HEK293 (cell line): ENCODE data around the gene MST1R.

ENCODE experiments used
- CTCF ChIA-PET: fragments of 350-600 bp; formaldehyde crosslinking; extraction: SDS; loops from one replicate; lab custom pipeline; 2021; ENCODE audit warnings: antibody characterized with exemption; lab: Yijun Ruan, JAX
- POLR2A ChIA-PET: fragments of 300-600 bp; formaldehyde crosslinking; extraction: SDS; loops from one replicate; lab custom pipeline; 2020; ENCODE audit warnings: antibody characterized with exemption, inconsistent platforms; lab: Yijun Ruan, JAX
- H3K27ac ChIP-seq: fragments of 200-500 bp; sonication (Bioruptor generic); 2 replicates; pipeline ENCODE4 v1.5.1; 2014; ENCODE audit warnings: low read depth, low read length, control low read depth, inconsistent platforms; ENCODE audit errors: extremely low read depth
- H3K36me3 ChIP-seq, 2 experiments: fragments of 200-500 bp in 1 of 2; sonication (Bioruptor generic) in 1 of 2; 1 replicate in 1 of 2; 2 replicates in 1 of 2; pipeline ENCODE4 v1.5.1; 2014 to 2017; ENCODE audit warnings: inconsistent platforms in 2 of 2, low read length in 2 of 2; ENCODE audit not compliant: control insufficient read depth in 2 of 2, insufficient read depth in 1 of 2
- H3K4me1 ChIP-seq: fragments of 200-500 bp; sonication (Bioruptor generic); 2 replicates; pipeline ENCODE4 v1.5.1; 2014; ENCODE audit warnings: mild to moderate bottlenecking, low read length, inconsistent platforms; ENCODE audit not compliant: control insufficient read depth, insufficient read depth
- H3K4me3 ChIP-seq: 2 replicates; pipeline ENCODE4 v1.5.1; 2011; ENCODE audit warnings: low read depth, mild to moderate bottlenecking, control low read depth, low read length, moderate library complexity
- H3K9me3 ChIP-seq: fragments of 200-500 bp; sonication (Bioruptor generic); 2 replicates; pipeline ENCODE4 v1.5.1; 2014; ENCODE audit warnings: low read depth, low read length, inconsistent platforms; ENCODE audit not compliant: control insufficient read depth, insufficient read depth
- FEZF1 ChIP-seq: fragments of 450-650 bp; formaldehyde crosslinking; IDR thresholded peaks from 2 replicates; pipeline ENCODE4 v1.5.1; 2016; ENCODE audit warnings: missing biosample characterization, missing genetic modification characterization
- GLIS1 ChIP-seq: fragments of 450-650 bp; formaldehyde crosslinking; IDR thresholded peaks from 2 replicates; pipeline ENCODE4 v1.5.1; 2016; ENCODE audit warnings: missing biosample characterization, missing genetic modification characterization
- IKZF3 ChIP-seq: fragments of 450-650 bp; IDR thresholded peaks from 2 replicates; pipeline ENCODE4 v1.5.0; 2018; ENCODE audit warnings: missing biosample characterization, mild to moderate bottlenecking, missing genetic modification characterization, moderate library complexity
- KLF1 ChIP-seq: fragments of 450-650 bp; formaldehyde crosslinking; IDR thresholded peaks from 2 replicates; pipeline ENCODE4 v1.5.1; 2016; ENCODE audit warnings: missing biosample characterization, missing genetic modification characterization
- KLF9 ChIP-seq: fragments of 450-650 bp; formaldehyde crosslinking; IDR thresholded peaks from 2 replicates; pipeline ENCODE4 v1.5.1; 2016; ENCODE audit warnings: missing biosample characterization, missing genetic modification characterization, low read depth
- OSR2 ChIP-seq: fragments of 450-650 bp; formaldehyde crosslinking; IDR thresholded peaks from 2 replicates; pipeline ENCODE4 v1.5.1; 2016; ENCODE audit warnings: missing biosample characterization, missing genetic modification characterization
- RBAK ChIP-seq: fragments of 450-650 bp; formaldehyde crosslinking; IDR thresholded peaks from 2 replicates; pipeline ENCODE4 v1.5.1; 2016; ENCODE audit warnings: missing biosample characterization, missing genetic modification characterization
- SP3 ChIP-seq: fragments of 450-650 bp; formaldehyde crosslinking; IDR thresholded peaks from 2 replicates; pipeline ENCODE4 v1.5.1; 2016; ENCODE audit warnings: missing biosample characterization, missing genetic modification characterization
- ZBTB17 ChIP-seq: fragments of 450-650 bp; formaldehyde crosslinking; IDR thresholded peaks from 2 replicates; pipeline ENCODE4 v1.5.1; 2016; ENCODE audit warnings: missing biosample characterization, missing genetic modification characterization
- ZBTB20 ChIP-seq: fragments of 450-650 bp; formaldehyde crosslinking; IDR thresholded peaks from 2 replicates; pipeline ENCODE4 v1.5.1; 2016; ENCODE audit warnings: missing biosample characterization, missing genetic modification characterization
- ZBTB48 ChIP-seq: fragments of 450-650 bp; formaldehyde crosslinking; IDR thresholded peaks from 2 replicates; pipeline ENCODE4 v1.5.1; 2016; ENCODE audit warnings: missing biosample characterization, missing genetic modification characterization
- ZFP3 ChIP-seq: fragments of 450-650 bp; formaldehyde crosslinking; IDR thresholded peaks from 2 replicates; pipeline ENCODE4 v1.5.1; 2016; ENCODE audit warnings: low read depth, missing biosample characterization, missing genetic modification characterization
- ZNF132 ChIP-seq: fragments of 450-650 bp; formaldehyde crosslinking; IDR thresholded peaks from 2 replicates; pipeline ENCODE4 v1.5.1; 2017; ENCODE audit warnings: missing biosample characterization, missing genetic modification characterization, borderline replicate concordance
- ZNF184 ChIP-seq: fragments of 450-650 bp; IDR thresholded peaks from 2 replicates; pipeline ENCODE4 v1.5.1; 2018; ENCODE audit warnings: missing biosample characterization, mild to moderate bottlenecking, missing genetic modification characterization
- ZNF239 ChIP-seq: fragments of 450-650 bp; formaldehyde crosslinking; IDR thresholded peaks from 2 replicates; pipeline ENCODE4 v1.5.1; 2016; ENCODE audit warnings: missing biosample characterization, missing genetic modification characterization
- ZNF266 ChIP-seq: fragments of 450-650 bp; formaldehyde crosslinking; IDR thresholded peaks from 2 replicates; pipeline ENCODE4 v1.5.1; 2016; ENCODE audit warnings: missing biosample characterization, missing genetic modification characterization, low read depth
- ZNF311 ChIP-seq: fragments of 450-650 bp; formaldehyde crosslinking; IDR thresholded peaks from 2 replicates; pipeline ENCODE4 v1.5.1; 2017; ENCODE audit warnings: missing biosample characterization, missing genetic modification characterization, borderline replicate concordance
- ZNF664 ChIP-seq: fragments of 450-650 bp; formaldehyde crosslinking; IDR thresholded peaks from 2 replicates; pipeline ENCODE4 v1.5.1; 2016; ENCODE audit warnings: missing biosample characterization, missing genetic modification characterization
- ZNF776 ChIP-seq: fragments of 450-650 bp; formaldehyde crosslinking; IDR thresholded peaks from 2 replicates; pipeline ENCODE4 v1.5.0; 2017; ENCODE audit warnings: missing biosample characterization, missing genetic modification characterization, borderline replicate concordance
- TF ChIP-seq, protein P1 (sequence below): fragments of 450-650 bp; formaldehyde crosslinking; IDR thresholded peaks from 2 replicates; pipeline ENCODE4 v1.5.1; 2016; ENCODE audit warnings: missing biosample characterization, missing genetic modification characterization

MST1R gene

DNA sequence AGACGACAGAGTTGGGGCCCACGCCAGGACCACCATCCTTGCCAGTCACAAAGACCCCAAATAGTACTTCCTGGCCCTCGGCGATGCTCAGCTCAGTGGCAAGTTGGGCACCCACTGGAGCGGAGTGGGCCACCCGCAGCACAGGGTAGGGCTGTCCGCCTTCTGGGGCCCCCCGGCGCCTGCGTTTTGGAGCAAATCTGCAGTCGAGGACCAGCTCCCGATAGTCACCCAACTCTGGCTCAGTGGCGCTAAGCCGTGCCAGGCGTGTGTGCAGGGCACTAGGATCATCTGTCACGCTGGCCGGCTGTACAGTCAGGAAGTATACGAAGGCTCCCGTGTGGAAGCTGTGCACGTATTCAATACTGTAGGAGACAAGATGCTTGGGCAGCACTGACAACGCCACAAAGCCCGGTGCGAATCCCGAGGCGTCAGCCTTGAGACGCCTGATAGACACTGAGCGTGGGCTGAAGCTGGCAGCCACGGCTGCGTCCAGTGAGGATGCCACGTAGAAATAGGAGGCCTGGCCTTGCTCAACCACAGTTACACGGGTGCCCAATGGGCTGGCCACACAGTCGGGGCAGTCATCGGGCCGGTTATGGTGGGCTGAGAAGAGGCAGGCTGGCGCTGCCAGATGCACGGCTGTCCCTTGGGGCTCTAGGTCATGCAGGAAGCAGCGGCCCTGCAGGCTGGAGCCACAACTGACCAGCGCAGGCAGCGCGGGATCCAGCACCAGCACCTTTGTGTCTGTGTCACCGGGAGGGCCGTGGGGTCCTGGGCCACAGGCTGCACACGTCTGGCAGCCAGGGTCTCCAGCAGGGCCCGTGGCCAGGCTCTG lies 945 bp downstream of the MST1R start:
- no peaks in the 10 kb centered on the region for H3K9me3 ChIP-seq
- no peaks in the 10 kb centered on the region for H3K4me1 ChIP-seq
- POLR2A ChIA-PET, result no interaction called here
- H3K4me3 ChIP-seq, result no peak overlapping the region
- TF ChIP-seq ZNF132 (tag by site-specific recombination), result no peak
- TF ChIP-seq ZNF311 (tag by site-specific recombination), result no peak
- TF ChIP-seq KLF9 (tag by site-specific recombination), result no peak
- TF ChIP-seq ZNF664 (tag by site-specific recombination), result no peak
- TF ChIP-seq ZNF266 (tag by site-specific recombination), result no peak
- TF ChIP-seq RBAK (tag by site-specific recombination), result no peak
- TF ChIP-seq GLIS1 (tag by site-specific recombination), result no peak
- TF ChIP-seq FEZF1 (tag by site-specific recombination), result no peak
- TF ChIP-seq KLF1 (tag by site-specific recombination), result no peak
- CTCF ChIA-PET, result interaction anchor here (1.2 kb wide), 1 partner anchor 63 kb away, joined by 4 read pairs; no protein-coding TSS in a partner anchor
- H3K27ac ChIP-seq, result no peak overlapping the region
- H3K36me3 ChIP-seq, result no peaks in the 10 kb centered on the region

DNA sequence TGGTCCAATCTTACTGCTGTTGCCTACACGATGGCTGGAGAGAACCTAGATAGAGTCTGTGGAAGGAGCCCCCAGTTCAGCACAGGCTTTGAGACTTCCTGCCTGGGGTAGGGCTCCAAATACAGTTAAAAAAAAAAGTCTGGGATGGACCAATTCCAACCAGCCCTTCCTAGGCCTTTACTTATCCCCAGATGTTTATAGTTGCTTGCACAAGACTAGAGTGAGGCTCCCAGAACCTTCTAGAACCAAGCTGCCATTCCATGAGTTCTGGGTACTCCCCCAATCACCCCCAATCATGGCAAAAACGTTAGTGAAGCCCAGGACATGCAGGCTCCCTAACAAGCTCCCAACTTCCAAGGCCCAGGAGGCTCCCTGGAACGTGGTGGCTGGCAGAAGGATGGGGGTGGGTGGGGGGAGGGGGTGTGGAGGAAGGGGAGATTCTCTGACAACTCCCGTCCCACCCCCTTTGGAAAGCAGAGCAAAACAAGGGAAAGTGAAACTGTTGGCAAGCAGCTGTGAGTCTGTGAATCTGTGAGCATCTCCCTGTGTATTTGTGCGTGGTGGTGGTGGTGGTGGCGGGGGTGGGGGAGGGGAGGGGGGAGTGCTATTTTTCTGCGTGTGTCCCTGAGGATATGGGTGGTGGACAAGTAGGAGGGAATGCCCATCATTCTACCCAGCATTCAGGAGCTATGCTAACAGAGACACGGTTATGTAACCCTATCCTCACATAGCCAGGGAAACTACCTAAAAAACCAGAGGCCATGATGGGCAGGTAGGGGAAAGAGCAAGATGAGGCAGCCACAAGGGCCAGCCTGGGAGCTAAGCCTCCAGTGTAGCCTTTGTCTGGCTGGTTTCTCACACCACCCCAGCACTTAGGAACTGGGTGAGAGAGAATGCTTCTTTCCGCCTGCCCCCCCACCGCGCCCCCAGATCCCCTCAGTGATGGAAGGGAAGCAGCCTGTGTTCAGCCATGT lies 2.0 kb downstream of the MST1R start:
- POLR2A ChIA-PET, result no interaction called here
- no peaks in the 10 kb centered on the region for H3K9me3 ChIP-seq
- H3K4me3 ChIP-seq, result no peak overlapping the region
- TF ChIP-seq ZNF239 (tag by site-specific recombination), result no peak
- TF ChIP-seq ZBTB20 (tag by site-specific recombination), result no peak
- no peak for TF ChIP-seq ZBTB48 (tag by site-specific recombination)
- TF ChIP-seq SP3, result no peak
- TF ChIP-seq, protein P1, sequence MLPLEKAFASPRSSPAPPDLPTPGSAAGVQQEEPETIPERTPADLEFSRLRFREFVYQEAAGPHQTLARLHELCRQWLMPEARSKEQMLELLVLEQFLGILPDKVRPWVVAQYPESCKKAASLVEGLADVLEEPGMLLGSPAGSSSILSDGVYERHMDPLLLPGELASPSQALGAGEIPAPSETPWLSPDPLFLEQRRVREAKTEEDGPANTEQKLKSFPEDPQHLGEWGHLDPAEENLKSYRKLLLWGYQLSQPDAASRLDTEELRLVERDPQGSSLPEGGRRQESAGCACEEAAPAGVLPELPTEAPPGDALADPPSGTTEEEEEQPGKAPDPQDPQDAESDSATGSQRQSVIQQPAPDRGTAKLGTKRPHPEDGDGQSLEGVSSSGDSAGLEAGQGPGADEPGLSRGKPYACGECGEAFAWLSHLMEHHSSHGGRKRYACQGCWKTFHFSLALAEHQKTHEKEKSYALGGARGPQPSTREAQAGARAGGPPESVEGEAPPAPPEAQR, result no peak
- TF ChIP-seq IKZF3 (tag by site-specific recombination), result no peak
- TF ChIP-seq ZBTB17, result no peak
- TF ChIP-seq ZNF184 (tag by site-specific recombination), result no peak
- TF ChIP-seq OSR2 (tag by site-specific recombination), result no peak
- no peak for TF ChIP-seq ZFP3 (tag by site-specific recombination)
- no peak for TF ChIP-seq ZNF776
- TF ChIP-seq, all 188 proteins: peak for 0
- H3K4me1 ChIP-seq, result no peaks in the 10 kb centered on the region
- no peak overlapping the region for H3K27ac ChIP-seq
- no peaks in the 10 kb centered on the region for H3K36me3 ChIP-seq
- CTCF ChIA-PET, result interaction anchor here (0.5 to 1.2 kb wide), 4 partner anchors 16 to 99 kb away, joined by 3 to 4 read pairs (median 4); partner anchors contain the start of gene INKA1
